Endothelial cell of umbilical vein (primary cell): ENCODE data around the gene CD320. TPM values are rescaled to one million over a fixed set of nuclear protein-coding genes. Genes with fewer than 3 reads are reported as not detected.
A peak's percentile ranks its signal among the peaks of the same experiment; 100 is the strongest.

Source experiments
- BruUV-seq: library from RNA; stranded (reverse); fragments of 400-500 nt; replicated peaks from 2 replicates; lab custom pipeline; 2021; lab: Mats Ljungman, UMichigan
- CTCF ChIA-PET: fragments of 300-600, 350-600 bp; sonication (Branson Sonifier 250); formaldehyde crosslinking; loops from one replicate; lab custom pipeline; 2021; ENCODE audit warnings: antibody characterized with exemption, inconsistent platforms; lab: Charles Lee
- POLR2A ChIA-PET: fragments of 300-600, 350-600 bp; sonication (Branson Sonifier 250); formaldehyde crosslinking; loops from one replicate; lab custom pipeline; 2021; ENCODE audit warnings: antibody characterized with exemption, inconsistent platforms; lab: Charles Lee
- DNase-seq: peaks from one replicate; pipeline ENCODE4 v3.0.0-alpha.2; 2011; ENCODE audit warnings: low read depth, low spot score
- FAIRE-seq: peaks from 2 replicates; lab custom pipeline; 2011; peaks lifted over from hg19 to GRCh38; lab: Jason Lieb, UNC
- H2AFZ ChIP-seq: 2 replicates; pipeline ENCODE4 v1.6.0; 2012; ENCODE audit warnings: low read depth, low read length, control low read depth, inconsistent platforms
- H3K27ac ChIP-seq: 2 replicates; pipeline ENCODE4 v1.5.1; 2011; ENCODE audit warnings: low read depth, mild to moderate bottlenecking, control low read depth, low read length, moderate library complexity; ENCODE audit not compliant: insufficient read depth
- H3K27me3 ChIP-seq, 2 experiments: 2 replicates each; pipeline versions ENCODE4 v1.6.0 to v1.6.1; 2011; ENCODE audit warnings: low read length in 2 of 2, mixed read lengths in 1 of 2; ENCODE audit not compliant: control insufficient read depth in 2 of 2, insufficient read depth in 2 of 2
- H3K36me3 ChIP-seq, 2 experiments: 2 replicates in 1 of 2; 3 replicates in 1 of 2; pipeline ENCODE4 v1.5.1; 2011; ENCODE audit warnings: low read length in 2 of 2, mild to moderate bottlenecking in 1 of 2, moderate library complexity in 1 of 2; ENCODE audit not compliant: control insufficient read depth in 2 of 2, insufficient read depth in 2 of 2; ENCODE audit errors: extremely low read depth in 1 of 2
- H3K4me1 ChIP-seq: 3 replicates; pipeline ENCODE4 v1.5.1; 2011; ENCODE audit warnings: mild to moderate bottlenecking, low read length; ENCODE audit not compliant: control insufficient read depth, insufficient read depth; ENCODE audit errors: extremely low read depth
- H3K4me2 ChIP-seq: 2 replicates; pipeline ENCODE4 v1.6.1; 2011; ENCODE audit warnings: low read length, control low read depth, mixed read lengths; ENCODE audit not compliant: insufficient read depth
- H3K4me3 ChIP-seq, 3 experiments: fragments of 200-600 bp in 1 of 3; sonication (generic), shearing (Covaris generic) in 1 of 3; replicated peaks in 1 of 3; 2 replicates each; pipeline ENCODE4 v1.5.1; 2011 to 2016; ENCODE audit warnings: control low read depth in 3 of 3, low read length in 3 of 3, mild to moderate bottlenecking in 2 of 3, inconsistent platforms in 1 of 3, low read depth in 1 of 3, moderate library complexity in 1 of 3; ENCODE audit not compliant: insufficient read depth in 1 of 3
- H3K79me2 ChIP-seq: 2 replicates; pipeline ENCODE4 v1.6.0; 2012; ENCODE audit warnings: low read length, inconsistent platforms; ENCODE audit not compliant: control insufficient read depth, insufficient read depth
- H3K9ac ChIP-seq: replicated peaks from 2 replicates; pipeline ENCODE3; 2011; ENCODE audit warnings: low read length, control low read depth; ENCODE audit not compliant: insufficient read depth; ENCODE audit errors: extremely low read depth
- H3K9me1 ChIP-seq: replicated peaks from 3 replicates; pipeline ENCODE4 v1.6.0; 2011; ENCODE audit warnings: mild to moderate bottlenecking, low read length; ENCODE audit not compliant: control insufficient read depth, insufficient read depth; ENCODE audit errors: extremely low read depth
- H3K9me3 ChIP-seq: replicated peaks from 2 replicates; pipeline ENCODE4 v1.5.1; 2012; ENCODE audit warnings: low read length, inconsistent platforms; ENCODE audit not compliant: control insufficient read depth, insufficient read depth
- H4K20me1 ChIP-seq: replicated peaks from 2 replicates; pipeline ENCODE3; 2011; ENCODE audit warnings: mild to moderate bottlenecking, low read length; ENCODE audit not compliant: control insufficient read depth, insufficient read depth; ENCODE audit errors: extremely low read depth
- CTCF ChIP-seq, 2 donors: IDR thresholded peaks; 1 replicate in 1 of 2; 2 replicates in 1 of 2; pipeline ENCODE4 v1.5.1; 2011; ENCODE audit warnings: low read length in 2 of 2, mild to moderate bottlenecking in 2 of 2, moderate library complexity in 2 of 2, control low read depth in 1 of 2, inconsistent platforms in 1 of 2, low read depth in 1 of 2; ENCODE audit not compliant: insufficient read depth in 1 of 2; ENCODE audit errors: extremely low read depth in 1 of 2
- FOS ChIP-seq: IDR thresholded peaks from 2 replicates; pipeline ENCODE4 v1.6.1; 2011; ENCODE audit warnings: mild to moderate bottlenecking, low read length, moderate library complexity, borderline replicate concordance; ENCODE audit not compliant: insufficient read depth
- JUN ChIP-seq: IDR thresholded peaks from 2 replicates; pipeline ENCODE4 v1.6.1; 2011; ENCODE audit warnings: borderline replicate concordance, low read depth; ENCODE audit not compliant: insufficient read length, insufficient read depth
- MAX ChIP-seq: IDR thresholded peaks from 2 replicates; pipeline ENCODE4 v1.6.1; 2011; ENCODE audit not compliant: insufficient read depth, insufficient read length
- POLR2A ChIP-seq: IDR thresholded peaks from 2 replicates; pipeline ENCODE4 v1.6.1; 2012; ENCODE audit warnings: low read depth, mild to moderate bottlenecking, control low read depth, low read length
- POLR2AphosphoS5 ChIP-seq: IDR thresholded peaks from 2 replicates; pipeline ENCODE4 v1.6.1; 2012; ENCODE audit warnings: low read depth, mild to moderate bottlenecking, control low read depth, low read length, moderate library complexity; ENCODE audit not compliant: insufficient read depth
- dilution Hi-C: fragments of 300-500 bp; cut with MboI; formaldehyde crosslinking; loops from one replicate; pipeline ENCODE4 v1.15.0; 2019; ENCODE audit warnings: low sequenced_read_pairs; ENCODE audit not compliant: extremely low pct_ligation_motif_present
- intact Hi-C: fragments of 100-400 bp; cut with micrococcal nuclease; formaldehyde crosslinking; loops from one replicate; pipeline ENCODE4 v1.10.0; 2022
- polyA plus RNA-seq, 4 experiments: library from polyadenylated mRNA; depleted of rRNA in 3 of 4; stranded (reverse) in 3 of 4; unstranded in 1 of 4; fragments of >200 nt; gene quantifications; 2 replicates each; pipeline versions ENCODE4 v1.2.1 to v1.2.3, GENCODE V29; 2011 to 2012; ENCODE audit warnings: missing spikeins in 1 of 4
- total RNA-seq: library from RNA; stranded (reverse); gene quantifications from 2 replicates; pipeline ENCODE4 v1.2.3, GENCODE V29; 2021

Gene CD320
- total and polyA plus RNA-seq, 2 donors (not counting 3 experiments of a cell fraction or from before 2014, with no cell fraction given) = 84.9 to 190 TPM

GRCh38 chr19:8306235-8307054, 1.7 kb downstream of the CD320 start:
- DNase-seq (no peak), FAIRE-seq (peak; percentile 50)
- Histone ChIP-seq H3K36me3 (peaks cover 0 to 4% of the 10 kb centered on the region in 2 experiments), H3K4me3 (no peak overlapping the region), H3K79me2 (peaks cover 11% of the 10 kb centered on the region), H3K9me1 (no peaks in the 10 kb centered on the region), H3K4me1 (peaks cover 12% of the 10 kb centered on the region), H3K4me2 (peak overlapping the region; percentile 49), H3K27me3 (no peaks in the 10 kb centered on the region), H3K9me3 (no peaks in the 10 kb centered on the region), H3K9ac (no peak overlapping the region), H3K27ac (no peak overlapping the region), H4K20me1 (no peaks in the 10 kb centered on the region), H2AFZ (no peak overlapping the region)
- no TSS peak for BruUV-seq
- dilution Hi-C loops (no loop called here), intact Hi-C loops (no loop called here)
- no peak for TF ChIP-seq FOS
- ChIA-PET CTCF (no interaction called here), POLR2A (no interaction called here)

- no peak overlapping the region for H3K4me3 ChIP-seq
- peaks cover 11% of the 10 kb centered on the region for H3K79me2 ChIP-seq
- no peaks in the 10 kb centered on the region for H4K20me1 ChIP-seq
- no peak overlapping the region for H3K4me2 ChIP-seq
- TF ChIP-seq POLR2A (no peak), CTCF (IDR thresholded peaks at IDR 0.05; ENCODE audit: extremely low read depth in 1 of 2, insufficient read depth in 1 of 2, low read depth in 1 of 2, low read length in 2 of 2) (no peak), POLR2AphosphoS5 (no peak), MAX (no peak), JUN (no peak)
- peaks cover 12% of the 10 kb centered on the region for H3K4me1 ChIP-seq
- ChIA-PET CTCF (no interaction called here), POLR2A (no interaction called here)
- no peaks in the 10 kb centered on the region for H3K27me3 ChIP-seq
- dilution Hi-C loops = no loop called here
- intact Hi-C loops = no loop called here
- H3K27ac ChIP-seq = no peak overlapping the region
- H3K9me3 ChIP-seq = no peaks in the 10 kb centered on the region
- H3K9ac ChIP-seq = no peak overlapping the region
- no peak for FAIRE-seq
- H2AFZ ChIP-seq = no peak overlapping the region
- no TSS peak for BruUV-seq
- no peaks in the 10 kb centered on the region for H3K9me1 ChIP-seq
- H3K36me3 ChIP-seq = peaks cover 0 to 4% of the 10 kb centered on the region in 2 experiments
- no peak for DNase-seq
Measured at GRCh38 chr19:8305798-8306197, 2.4 kb downstream of the CD320 start.
